Upper lobe of left lung (tissue), 6 donors: ENCODE measurements around the gene CFAP58. TPM values are rescaled to one million over a fixed set of nuclear protein-coding genes. Genes with fewer than 3 reads are reported as not detected.

Experiments
- ATAC-seq, 2 donors: fragments of 200-7000 bp; cut with Tn5 transposase; one replicate each; pipeline ENCODE4 v1.9.1; 2022; ENCODE audit warnings: mild to moderate bottlenecking in 2 of 2, moderate library complexity in 2 of 2; ENCODE audit not compliant: low FRiP score in 2 of 2
- DNase-seq, 2 donors: peaks; one replicate each; pipeline ENCODE4 v3.0.0-alpha.2; 2019 to 2020
- H3K27ac ChIP-seq, 4 donors: fragments of 200-600 bp; sonication (generic); one replicate each; pipeline ENCODE4 v1.5.1; 2016 to 2019
- H3K27me3 ChIP-seq, 4 donors: fragments of 200-600 bp; sonication (generic); one replicate each; pipeline ENCODE4 v1.5.1; 2017 to 2019
- H3K36me3 ChIP-seq, 4 donors: fragments of 200-600 bp; sonication (generic); one replicate each; pipeline ENCODE4 v1.5.1; 2016 to 2019
- H3K4me1 ChIP-seq, 4 donors: fragments of 200-600 bp; sonication (generic); one replicate each; pipeline ENCODE4 v1.5.1; 2018 to 2019
- H3K4me3 ChIP-seq, 4 donors: fragments of 200-600 bp; sonication (generic); one replicate each; pipeline ENCODE4 v1.5.1; 2017 to 2019; ENCODE audit warnings: mild to moderate bottlenecking in 2 of 4, moderate library complexity in 1 of 4
- H3K9me3 ChIP-seq, 4 donors: fragments of 200-600 bp; sonication (generic); one replicate each; pipeline ENCODE4 v1.5.1; 2018 to 2019
- EP300 ChIP-seq, 4 donors: sonication (generic); formaldehyde crosslinking; IDR thresholded peaks; one replicate each; pipeline ENCODE4 v1.5.1; 2017; ENCODE audit warnings: antibody characterized with exemption in 4 of 4, control low read depth in 2 of 4
- POLR2A ChIP-seq, 4 donors: fragments of 450-650 bp; IDR thresholded peaks; one replicate each; pipeline ENCODE4 v1.5.1; 2016 to 2017; ENCODE audit warnings: antibody characterized with exemption in 4 of 4, mild to moderate bottlenecking in 2 of 4
- POLR2AphosphoS5 ChIP-seq, 2 donors: sonication (generic); formaldehyde crosslinking; IDR thresholded peaks; one replicate each; pipeline ENCODE4 v1.5.1; 2017; ENCODE audit warnings: antibody characterized with exemption in 2 of 2
- WGBS, 2 donors: methylation state at CpG; one replicate each; pipeline ENCODE4 v1.1.5; 2017 to 2018; 5-methylcytosine and 5-hydroxymethylcytosine counted together
- total RNA-seq, 6 donors: library from RNA; depleted of rRNA in 4 of 6; stranded (reverse); fragments of >200 nt in 4 of 6; gene quantifications; one replicate each; pipeline versions ENCODE4 v1.1.0 to v1.2.1, GENCODE V29; 2016 to 2021
- TF ChIP-seq, protein P1 (sequence below), 6 experiments: fragments of 450-650 bp in 4 of 6; fragments of 200-600 bp in 2 of 6; sonication (generic) in 2 of 6; IDR thresholded peaks; one replicate each; pipeline ENCODE4 v1.5.1; 2016 to 2019; ENCODE audit warnings: antibody characterized with exemption in 6 of 6
- donor health status: DM: no; HTN: no; CAD: no; lungs with moderate emphysema.
- donor health status: DM: no; HTN: yes; CAD: no; lungs with severe emphysema.

The CFAP58 gene
- total RNA-seq, 6 donors from 2014 or later = 0.14 to 11.0 (median 1.0) TPM

DNA sequence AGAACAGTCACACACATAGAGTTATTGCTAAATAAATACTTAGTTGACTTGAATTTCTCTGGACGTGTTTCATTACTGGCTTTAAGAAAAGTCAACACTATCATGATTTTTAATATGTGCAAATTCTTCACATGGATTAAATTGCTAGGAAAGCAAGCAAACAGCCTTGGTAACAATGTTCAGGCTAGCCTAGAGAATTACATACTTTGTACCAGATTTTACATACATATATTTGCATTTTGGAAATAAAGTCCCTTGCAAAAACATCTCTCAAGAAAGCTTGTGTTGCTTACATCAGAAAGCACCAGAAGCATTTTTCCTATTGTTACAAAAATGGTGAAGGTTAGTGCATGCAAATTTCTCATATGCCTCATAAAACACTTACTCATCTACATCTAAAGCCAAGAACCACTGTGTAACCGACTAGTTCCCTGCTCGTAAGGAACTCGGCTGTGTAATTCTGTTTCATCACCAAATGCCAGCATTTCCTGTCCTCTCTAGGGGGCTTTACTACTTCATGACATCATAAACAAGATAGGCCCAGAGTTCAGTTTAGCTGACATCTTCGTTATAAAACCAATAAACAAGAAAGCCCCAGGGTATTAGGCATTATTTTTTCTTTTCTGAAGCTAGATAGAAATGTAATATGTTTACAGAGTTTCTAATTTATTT, 87.8 kb downstream of the CFAP58 start:
- H3K27ac ChIP-seq = no peak overlapping the region
- ATAC-seq = peak in 1 of 2 donors; percentile 70
- no peak for DNase-seq
- no peaks in the 10 kb centered on the region for H3K36me3 ChIP-seq
- no peak for TF ChIP-seq POLR2A (IDR thresholded peaks at IDR 0.05)
- TF ChIP-seq EP300 (IDR thresholded peaks at IDR 0.05) = no peak
- TF ChIP-seq POLR2AphosphoS5 (IDR thresholded peaks at IDR 0.05) = no peak
- TF ChIP-seq, protein P1, sequence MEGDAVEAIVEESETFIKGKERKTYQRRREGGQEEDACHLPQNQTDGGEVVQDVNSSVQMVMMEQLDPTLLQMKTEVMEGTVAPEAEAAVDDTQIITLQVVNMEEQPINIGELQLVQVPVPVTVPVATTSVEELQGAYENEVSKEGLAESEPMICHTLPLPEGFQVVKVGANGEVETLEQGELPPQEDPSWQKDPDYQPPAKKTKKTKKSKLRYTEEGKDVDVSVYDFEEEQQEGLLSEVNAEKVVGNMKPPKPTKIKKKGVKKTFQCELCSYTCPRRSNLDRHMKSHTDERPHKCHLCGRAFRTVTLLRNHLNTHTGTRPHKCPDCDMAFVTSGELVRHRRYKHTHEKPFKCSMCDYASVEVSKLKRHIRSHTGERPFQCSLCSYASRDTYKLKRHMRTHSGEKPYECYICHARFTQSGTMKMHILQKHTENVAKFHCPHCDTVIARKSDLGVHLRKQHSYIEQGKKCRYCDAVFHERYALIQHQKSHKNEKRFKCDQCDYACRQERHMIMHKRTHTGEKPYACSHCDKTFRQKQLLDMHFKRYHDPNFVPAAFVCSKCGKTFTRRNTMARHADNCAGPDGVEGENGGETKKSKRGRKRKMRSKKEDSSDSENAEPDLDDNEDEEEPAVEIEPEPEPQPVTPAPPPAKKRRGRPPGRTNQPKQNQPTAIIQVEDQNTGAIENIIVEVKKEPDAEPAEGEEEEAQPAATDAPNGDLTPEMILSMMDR (IDR thresholded peaks at IDR 0.05) = no peak
- no peaks in the 10 kb centered on the region for H3K4me1 ChIP-seq
- 30 to 41% methylated on average over 5 of the region's 5 CpGs for WGBS, 2 donors
- no peaks in the 10 kb centered on the region for H3K27me3 ChIP-seq
- H3K4me3 ChIP-seq = no peak overlapping the region
- no peaks in the 10 kb centered on the region for H3K9me3 ChIP-seq

DNA sequence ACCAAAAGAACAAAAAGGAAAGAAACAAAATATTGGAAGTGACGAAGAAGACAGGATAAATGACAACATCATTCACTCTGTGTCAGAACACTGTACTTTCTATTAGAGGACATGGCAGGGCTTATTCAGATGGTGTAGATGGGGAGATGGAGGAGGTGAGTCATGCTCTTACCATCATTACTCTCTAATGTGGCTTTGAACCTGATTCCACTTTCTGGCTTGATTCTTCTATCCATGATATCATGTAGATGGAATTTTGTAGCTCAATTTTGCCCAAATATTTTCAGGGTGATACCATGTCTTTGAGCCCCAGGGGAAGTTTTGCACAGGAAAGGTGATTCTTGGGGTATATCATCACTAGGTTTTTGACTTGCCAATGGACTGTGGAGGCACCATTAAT, 91.7 kb downstream of the CFAP58 start:
- H3K4me1 ChIP-seq = no peaks in the 10 kb centered on the region
- H3K36me3 ChIP-seq = no peaks in the 10 kb centered on the region
- no peak overlapping the region for H3K4me3 ChIP-seq
- DNase-seq (no peak), ATAC-seq (no peak)
- no peaks in the 10 kb centered on the region for H3K9me3 ChIP-seq
- 80 to 95% methylated on average over 1 of the region's 1 CpG for WGBS, 2 donors
- H3K27me3 ChIP-seq = no peaks in the 10 kb centered on the region
- TF ChIP-seq POLR2A (IDR thresholded peaks at IDR 0.05) (no peak), POLR2AphosphoS5 (IDR thresholded peaks at IDR 0.05) (no peak), EP300 (IDR thresholded peaks at IDR 0.05) (no peak)
- TF ChIP-seq, protein P1 (IDR thresholded peaks at IDR 0.05) = no peak
- H3K27ac ChIP-seq = no peak overlapping the region

DNA sequence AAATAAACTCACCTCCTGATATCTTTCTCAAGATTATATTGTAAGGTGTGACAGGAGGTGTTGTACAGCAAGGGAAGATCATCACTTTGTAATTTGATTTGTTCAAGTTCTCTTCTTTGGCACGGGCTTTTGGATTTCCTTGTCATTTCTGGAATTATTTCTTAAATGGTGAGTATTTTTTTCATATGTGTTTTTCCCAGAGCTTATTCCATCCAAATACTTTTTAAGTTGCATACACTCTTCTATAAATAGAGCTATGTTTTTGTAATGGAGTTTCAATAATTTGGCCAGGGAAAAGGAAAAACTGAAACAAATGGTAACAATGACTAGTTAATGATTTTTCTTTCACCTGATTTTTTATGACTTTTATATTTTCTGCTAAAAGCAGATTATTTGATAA, 92.5 kb downstream of the CFAP58 start:
- H3K27ac ChIP-seq = no peak overlapping the region
- H3K4me3 ChIP-seq = no peak overlapping the region
- TF ChIP-seq EP300 (IDR thresholded peaks at IDR 0.05) = no peak
- no peaks in the 10 kb centered on the region for H3K9me3 ChIP-seq
- no peaks in the 10 kb centered on the region for H3K4me1 ChIP-seq
- whole genome bisulfite sequencing, 2 donors = 55 to 78% methylated on average over 1 of the region's 1 CpG
- no peaks in the 10 kb centered on the region for H3K36me3 ChIP-seq
- H3K27me3 ChIP-seq = no peaks in the 10 kb centered on the region
- no peak for ATAC-seq
- no peak for DNase-seq

DNA sequence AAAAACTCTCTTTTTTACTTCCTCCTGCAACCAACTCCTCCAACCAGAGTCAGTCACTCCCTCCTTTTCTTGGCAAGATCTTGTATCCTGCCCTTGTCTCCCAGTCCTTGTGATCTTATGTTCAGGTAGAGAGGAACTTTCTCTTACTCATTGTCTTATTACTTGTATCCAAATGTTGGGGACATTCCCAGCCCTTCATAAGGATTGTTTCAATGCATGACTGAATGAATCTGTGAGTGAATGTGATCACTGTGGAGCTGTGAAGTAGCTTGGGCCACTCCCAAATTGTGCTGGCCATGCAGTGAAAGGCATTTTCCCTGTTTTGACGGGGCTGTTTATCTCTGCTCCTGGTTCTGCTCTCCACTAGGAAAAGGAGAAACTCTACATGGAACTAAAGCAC, 93.7 kb downstream of the CFAP58 start:
- H3K4me1 ChIP-seq = no peaks in the 10 kb centered on the region
- DNase-seq = no peak
- H3K27ac ChIP-seq = no peak overlapping the region
- H3K36me3 ChIP-seq = no peaks in the 10 kb centered on the region
- H3K4me3 ChIP-seq = no peak overlapping the region
- TF ChIP-seq, protein P1 (IDR thresholded peaks at IDR 0.05) = no peak
- no peak for TF ChIP-seq POLR2AphosphoS5 (IDR thresholded peaks at IDR 0.05)
- TF ChIP-seq EP300 (IDR thresholded peaks at IDR 0.05) = no peak
- no peak for TF ChIP-seq POLR2A (IDR thresholded peaks at IDR 0.05)
- H3K9me3 ChIP-seq = no peaks in the 10 kb centered on the region
- H3K27me3 ChIP-seq = no peaks in the 10 kb centered on the region
- ATAC-seq = no peak
- 38 to 60% methylated on average over 1 of the region's 1 CpG for WGBS, 2 donors

DNA sequence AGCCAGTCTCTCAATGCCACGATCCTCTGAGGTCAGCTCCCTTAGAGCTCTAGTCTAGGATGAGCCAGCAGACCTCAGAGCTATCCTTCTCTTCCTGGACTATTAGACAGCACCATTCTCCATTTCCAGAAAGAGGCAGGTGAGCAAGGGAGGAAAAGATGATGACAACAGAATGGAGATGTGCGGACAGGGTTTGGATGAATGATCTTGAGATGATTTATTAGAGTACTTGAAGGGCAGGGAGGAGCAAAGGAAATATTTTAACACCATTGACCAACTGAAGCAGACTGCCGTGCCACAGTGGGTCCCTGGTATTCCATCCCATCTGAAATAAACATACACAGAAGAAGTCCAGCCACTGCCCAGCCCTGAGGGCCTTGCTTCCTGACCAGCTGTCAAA, 94.3 kb downstream of the CFAP58 start:
- no peak for ATAC-seq
- Histone ChIP-seq H3K27ac (no peak overlapping the region), H3K36me3 (no peaks in the 10 kb centered on the region), H3K27me3 (no peaks in the 10 kb centered on the region), H3K9me3 (no peaks in the 10 kb centered on the region), H3K4me3 (no peak overlapping the region), H3K4me1 (no peaks in the 10 kb centered on the region)
- 76 to 89% methylated on average over 3 of the region's 3 CpGs for WGBS, 2 donors
- DNase-seq = no peak
- no peak for TF ChIP-seq POLR2AphosphoS5 (IDR thresholded peaks at IDR 0.05)
- TF ChIP-seq, protein P1 (IDR thresholded peaks at IDR 0.05) = no peak
